ENCODE measurements around the gene L2HGDH. TPM values are rescaled to one million over a fixed set of nuclear protein-coding genes. Genes with fewer than 3 reads are reported as not detected.

The L2HGDH gene
- total RNA-seq, 1 experiment from 2014 or later: 16.9 TPM

GRCh38 chr14:50242096-50242495, 69.9 kb downstream of the L2HGDH start:
- no TSS peak for BruUV-seq (replicated peaks)
- no peak for TF ChIP-seq POLR2A (IDR thresholded peaks at IDR 0.05; ENCODE audit: borderline replicate concordance, extremely low read depth, insufficient read depth, insufficient read length)
- TF ChIP-seq CTCF (IDR thresholded peaks at IDR 0.05 in 2 of 3, conservative IDR thresholded peaks at IDR 0.05 in 1 of 3; ENCODE audit: borderline replicate concordance in 1 of 3, insufficient read depth in 1 of 3, low read depth in 2 of 3, low read length in 2 of 3): no peak
- TF ChIP-seq ELF1 (IDR thresholded peaks at IDR 0.05; ENCODE audit: borderline replicate concordance, low read depth): no peak
- TF ChIP-seq SIN3A (IDR thresholded peaks at IDR 0.05; ENCODE audit: low read depth): no peak
- TF ChIP-seq ZBTB33 (IDR thresholded peaks at IDR 0.05; ENCODE audit: extremely low read depth, insufficient replicate concordance, low read length): no peak
- TF ChIP-seq EGR1 (IDR thresholded peaks at IDR 0.05; ENCODE audit: low read depth): no peak
- no peak for TF ChIP-seq REST (IDR thresholded peaks at IDR 0.05; ENCODE audit: low read depth)
- TF ChIP-seq CEBPB (IDR thresholded peaks at IDR 0.05; ENCODE audit: low read depth): no peak
- TF ChIP-seq CBX3 (IDR thresholded peaks at IDR 0.05; ENCODE audit: low read depth): no peak
- TF ChIP-seq ATF3 (IDR thresholded peaks at IDR 0.05): no peak
- no peak for TF ChIP-seq SRF (IDR thresholded peaks at IDR 0.05; ENCODE audit: low read depth)
- H2AFZ ChIP-seq (ENCODE audit: low read depth, low read length, poor library complexity, severe bottlenecking): no peak overlapping the region
- ChIA-PET RAD21 (ENCODE audit: low non-redundant PET in 1 of 2, low total read pairs in 2 of 2, uncharacterized antibody in 2 of 2, unreplicated experiment in 2 of 2) (no interaction called here), POLR2A (interaction anchor here (0.6 kb wide), 1 partner anchor 134 kb away, joined by 3 read pairs; no protein-coding TSS in a partner anchor), CTCF (interaction anchor here (1.5 kb wide), 1 partner anchor 19 kb away, joined by 3 read pairs; no protein-coding TSS in a partner anchor)
- H3K36me3 ChIP-seq (ENCODE audit: control insufficient read depth in 1 of 2, insufficient read depth in 2 of 2, low read length in 2 of 2): peaks cover 0 to 2% of the 10 kb centered on the region in 2 experiments; a peak in 1 of 4 replicates
- ATAC-seq: no peak
- H3K4me1 ChIP-seq (ENCODE audit: control insufficient read depth in 1 of 2, insufficient read depth in 2 of 2, low read length in 2 of 2): no peaks in the 10 kb centered on the region; a peak in 1 of 4 replicates
- no peaks in the 10 kb centered on the region for H3K27me3 ChIP-seq (ENCODE audit: insufficient read depth, low read length)
- intact Hi-C loops (cut with micrococcal nuclease): no loop called here
- H3K4me2 ChIP-seq (ENCODE audit: low read length): no peak overlapping the region
- no peaks in the 10 kb centered on the region for H4K20me1 ChIP-seq (ENCODE audit: insufficient read depth)
- H3K4me3 ChIP-seq (replicated peaks in 1 of 2; ENCODE audit: low read depth in 1 of 2, low read length in 2 of 2): no peak overlapping the region
- no peaks in the 10 kb centered on the region for H3K9me3 ChIP-seq (ENCODE audit: control insufficient read depth in 1 of 2, insufficient read depth in 1 of 2, low read depth in 1 of 2, low read length in 2 of 2)
- no peak for DNase-seq (ENCODE audit: low read depth, low spot score)
- no peaks in the 10 kb centered on the region for H3K79me2 ChIP-seq (ENCODE audit: insufficient read depth, low read length)
- no peak overlapping the region for H3K9ac ChIP-seq (ENCODE audit: low read length)
- H3K9me2 ChIP-seq (ENCODE audit: insufficient read depth): no peaks in the 10 kb centered on the region
- H3K27ac ChIP-seq (ENCODE audit: low read depth, low read length): no peak overlapping the region

All from HCT116 (cell line).